ENCODE measurements around the gene GADD45A.
"Not testable (repeated sequence)": the region's sequence is repeated elsewhere in the genome, so short reads cannot be mapped to it uniquely, and the experiment has no call there.

GADD45A gene

GRCh38 chr1:67685067-67685557 is at the start of gene GADD45A:
Gene GADD45A, plus strand, starts transcription at chr1:67685201. Its CDS starts 294 bp downstream, at chr1:67685495.
- H3K4me3 ChIP-seq (ENCODE audit: low read depth, low read length) = peak within 1 kb of the TSS; percentile 99
- DNase-seq (ENCODE audit: low read depth) = peak; percentile 99

DNA sequence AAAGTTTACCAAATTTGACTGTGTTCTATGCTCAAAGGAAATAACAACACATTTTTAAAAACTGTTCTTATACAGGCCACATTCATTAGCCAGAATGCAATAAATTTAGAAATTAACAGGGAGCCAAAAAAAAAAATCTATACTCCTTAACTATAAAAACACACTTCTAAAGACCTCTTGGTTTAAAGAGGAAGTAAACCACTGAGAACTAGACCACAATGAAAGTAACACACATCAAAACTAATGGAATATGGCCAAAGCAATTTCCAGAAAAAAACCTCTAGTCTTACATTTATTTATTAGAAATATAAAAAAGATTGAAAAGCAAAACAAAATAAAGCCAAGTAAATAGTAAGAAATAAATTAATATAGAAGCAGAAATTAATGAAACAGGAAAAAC is 48.9 kb upstream of the GADD45A start:
- no peak overlapping the region for H3K4me3 ChIP-seq (ENCODE audit: low read depth, low read length)
- no peak for DNase-seq (ENCODE audit: low read depth)

GRCh38 chr1:67639361-67639760 is 45.6 kb upstream of the GADD45A start:
- no peak for DNase-seq (ENCODE audit: low read depth)
- H3K4me3 ChIP-seq (ENCODE audit: low read depth, low read length) = no peak overlapping the region

DNA sequence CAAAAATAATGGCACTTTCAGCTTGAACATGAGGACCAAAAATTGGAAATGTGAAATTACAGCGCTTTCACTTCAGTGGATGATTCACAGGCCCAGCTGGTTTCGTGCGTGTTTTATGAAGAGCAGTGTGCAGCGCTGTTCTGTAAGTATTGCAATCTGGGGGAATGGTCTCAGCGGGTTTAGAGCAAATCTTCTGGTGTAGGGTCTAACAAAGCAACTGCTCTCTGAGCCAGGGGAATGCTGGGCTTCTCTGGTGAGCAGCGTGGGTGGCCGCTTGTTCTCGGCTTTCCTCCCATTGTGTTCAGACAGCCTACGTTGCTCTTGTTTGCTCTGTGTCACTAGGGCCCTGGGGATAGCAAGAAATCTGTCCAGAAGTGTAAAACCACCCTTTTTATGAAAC is 42.4 kb upstream of the GADD45A start:
- peak; percentile 73 for DNase-seq (ENCODE audit: low read depth)
- no peak overlapping the region for H3K4me3 ChIP-seq (ENCODE audit: low read depth, low read length)

- H3K4me3 ChIP-seq (ENCODE audit: low read depth, low read length) = no peak overlapping the region
- no peak for DNase-seq (ENCODE audit: low read depth)
Observed at GRCh38 chr1:67644566-67644965, 40.4 kb upstream of the GADD45A start.

DNA sequence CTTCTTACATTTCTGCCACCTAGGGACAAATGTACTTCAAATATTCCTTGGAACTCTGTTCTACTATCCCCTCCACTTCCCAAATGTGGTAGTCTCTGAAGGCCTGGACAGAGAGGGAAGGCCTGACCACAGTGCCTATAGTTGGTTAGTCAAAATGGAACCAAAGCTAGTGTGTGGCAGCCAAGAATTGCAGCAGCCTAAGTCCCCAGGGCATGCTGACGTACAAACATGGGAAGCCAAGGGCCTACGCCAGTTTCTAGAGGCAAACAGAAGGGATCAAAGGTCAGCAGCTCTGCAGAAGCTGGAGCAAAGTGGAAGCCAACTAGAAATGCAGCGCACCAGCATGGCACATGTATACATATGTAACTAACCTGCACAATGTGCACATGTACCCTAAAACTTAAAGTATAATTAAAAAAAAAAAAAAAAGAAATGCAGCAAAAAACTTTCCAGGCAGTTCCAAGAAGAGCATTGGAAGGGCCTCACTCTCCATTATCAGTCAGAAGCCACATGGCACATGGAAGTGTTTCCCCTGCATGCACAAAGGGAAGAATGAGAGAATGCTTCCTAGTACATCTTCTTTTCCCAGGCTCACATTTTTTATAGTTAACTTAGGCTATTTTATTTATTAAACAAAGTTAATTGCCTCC is 39.4 kb upstream of the GADD45A start:
- no peak overlapping the region for H3K4me3 ChIP-seq (ENCODE audit: low read depth, low read length)
- DNase-seq (ENCODE audit: low read depth) = peak; percentile 79

- no peak for DNase-seq (ENCODE audit: low read depth)
- H3K4me3 ChIP-seq (ENCODE audit: low read depth, low read length) = no peak overlapping the region
Observed at GRCh38 chr1:67646145-67647035, 38.6 kb upstream of the GADD45A start.

DNA sequence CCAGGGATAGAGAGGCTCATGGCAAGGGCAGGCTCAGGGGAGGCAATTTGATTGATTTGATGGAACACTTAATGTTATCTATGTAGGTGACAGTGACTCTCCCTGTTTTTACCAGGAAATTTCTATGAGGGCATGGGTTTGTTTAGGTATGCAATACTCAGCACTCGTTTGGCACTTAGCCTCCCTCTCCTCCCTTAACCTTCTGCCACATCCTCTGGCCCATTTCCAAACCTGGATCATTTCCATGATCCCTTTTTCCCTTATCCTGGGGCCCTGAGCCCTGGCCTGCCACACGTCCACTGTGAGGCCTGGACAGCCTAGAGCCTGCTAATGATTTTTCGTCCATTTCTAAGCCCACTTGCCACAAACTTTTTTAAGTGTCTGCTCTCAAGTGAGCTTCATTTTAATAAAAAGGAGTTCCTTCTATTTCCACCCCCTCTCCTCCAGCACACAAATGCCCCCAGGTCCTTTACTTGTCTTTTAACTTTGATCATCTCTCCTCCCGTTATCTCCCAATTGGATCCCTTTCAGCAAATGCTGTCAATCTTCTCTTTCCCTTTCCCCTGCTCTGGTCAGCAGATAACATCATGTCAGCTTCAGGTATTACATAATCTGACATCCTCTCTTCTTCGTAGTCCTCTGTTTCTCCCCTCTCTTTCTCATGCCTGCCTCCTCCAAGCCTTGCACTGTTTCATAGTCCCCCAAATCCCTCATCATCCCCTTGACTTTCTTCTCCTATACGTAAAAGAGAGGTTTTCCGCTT is 37.8 kb upstream of the GADD45A start:
- DNase-seq (ENCODE audit: low read depth) = no peak
- no peak overlapping the region for H3K4me3 ChIP-seq (ENCODE audit: low read depth, low read length)

DNA sequence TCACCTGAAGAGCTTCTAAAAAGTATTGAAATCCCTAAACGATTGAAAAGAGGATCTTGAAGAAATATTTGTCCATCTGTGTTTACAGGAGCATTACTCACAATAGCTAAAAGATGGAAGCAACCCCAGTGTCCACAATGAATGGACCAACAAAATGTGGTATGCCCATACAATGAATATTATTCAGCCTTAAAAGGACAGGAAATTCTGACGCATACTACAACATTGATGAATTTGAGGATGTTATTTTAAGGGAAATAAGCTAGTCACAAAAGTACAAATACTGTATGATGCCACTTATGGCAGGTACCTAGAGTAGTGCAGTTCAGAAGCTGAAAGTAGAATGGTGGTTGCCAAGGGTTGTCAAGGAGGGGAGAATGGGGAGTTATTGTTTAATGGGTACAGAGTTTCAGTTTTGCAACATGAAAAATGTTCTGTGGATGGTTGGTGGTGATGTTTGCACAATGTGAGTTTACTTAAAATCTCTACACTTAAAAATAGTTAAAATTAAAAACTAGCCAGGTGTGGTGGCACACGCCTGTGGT is 37.1 kb upstream of the GADD45A start:
- no peak for DNase-seq (ENCODE audit: low read depth)

GRCh38 chr1:67648582-67649326 is 36.2 kb upstream of the GADD45A start:
- no peak for DNase-seq (ENCODE audit: low read depth)

More for the DNA sequence above, 37.1 kb upstream of the GADD45A start:
- H3K4me3 ChIP-seq (ENCODE audit: low read depth, low read length) = no peak overlapping the region

DNA sequence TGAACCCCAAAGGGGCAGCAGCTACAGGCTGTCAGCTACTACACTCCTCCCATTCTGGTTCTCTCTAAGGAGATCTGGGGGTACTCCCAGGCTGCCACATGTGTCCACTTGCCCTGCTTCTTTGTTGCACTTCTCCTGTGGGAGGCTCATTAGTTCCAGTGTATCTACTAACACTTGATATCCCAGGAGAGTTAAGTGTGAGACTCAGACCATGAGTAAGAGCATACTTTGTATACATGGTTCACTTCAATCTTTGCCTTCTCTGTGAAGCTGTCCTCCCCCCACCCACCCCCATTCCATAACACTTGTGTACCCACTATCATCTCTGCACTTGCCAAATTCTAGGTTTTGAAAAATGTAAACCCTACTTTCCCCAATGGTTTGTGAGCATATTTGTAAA is 34.9 kb upstream of the GADD45A start:
- no peak for DNase-seq (ENCODE audit: low read depth)
- no peak overlapping the region for H3K4me3 ChIP-seq (ENCODE audit: low read depth, low read length)

More at GRCh38 chr1:67648582-67649326, 36.2 kb upstream of the GADD45A start:
- H3K4me3 ChIP-seq (ENCODE audit: low read depth, low read length) = no peak overlapping the region

DNA sequence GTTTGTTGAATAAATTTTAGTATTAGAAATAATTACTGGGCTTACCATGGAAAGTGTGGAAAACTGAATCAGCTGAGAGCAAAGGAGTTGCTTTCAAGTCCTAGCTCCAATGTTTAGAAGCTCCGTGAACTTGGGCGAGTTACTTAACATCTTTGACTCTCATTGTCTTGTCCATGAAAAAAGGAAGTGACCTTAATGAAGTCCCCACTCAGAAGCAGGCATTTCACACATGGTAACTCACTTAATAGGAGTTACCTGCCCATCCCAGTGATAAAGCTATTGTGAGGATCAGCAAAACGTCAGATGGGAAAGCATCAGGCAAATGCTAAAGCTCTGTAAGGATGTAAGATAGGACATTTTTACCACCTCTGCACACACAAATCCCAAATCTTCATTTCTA is 34.0 kb upstream of the GADD45A start:
- no peak for DNase-seq (ENCODE audit: low read depth)
- no peak overlapping the region for H3K4me3 ChIP-seq (ENCODE audit: low read depth, low read length)

GRCh38 chr1:67652800-67653199 is 32.2 kb upstream of the GADD45A start:
- H3K4me3 ChIP-seq (ENCODE audit: low read depth, low read length) = no peak overlapping the region
- peak; percentile 80 for DNase-seq (ENCODE audit: low read depth)

DNA sequence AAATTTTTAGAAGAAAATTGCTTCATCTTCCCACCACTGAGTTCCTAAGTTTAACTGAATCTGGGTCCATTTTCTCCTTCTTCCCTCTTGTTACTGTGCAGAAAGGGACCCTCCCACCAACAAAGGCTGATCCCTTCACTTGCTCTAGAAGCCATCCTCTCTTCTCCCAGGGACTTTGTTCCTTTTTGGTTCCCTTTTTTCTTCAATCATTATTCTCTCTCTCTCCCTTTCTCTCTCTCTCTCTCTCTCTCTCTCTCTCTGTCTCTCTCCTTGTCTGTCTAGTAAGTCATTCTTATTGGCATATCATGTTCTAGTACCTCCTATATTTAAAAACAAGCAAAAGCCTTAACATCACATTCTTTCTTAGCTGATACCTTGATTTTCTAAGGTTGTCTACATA is 31.7 kb upstream of the GADD45A start:
- no peak overlapping the region for H3K4me3 ChIP-seq (ENCODE audit: low read depth, low read length)
- no peak for DNase-seq (ENCODE audit: low read depth)

DNA sequence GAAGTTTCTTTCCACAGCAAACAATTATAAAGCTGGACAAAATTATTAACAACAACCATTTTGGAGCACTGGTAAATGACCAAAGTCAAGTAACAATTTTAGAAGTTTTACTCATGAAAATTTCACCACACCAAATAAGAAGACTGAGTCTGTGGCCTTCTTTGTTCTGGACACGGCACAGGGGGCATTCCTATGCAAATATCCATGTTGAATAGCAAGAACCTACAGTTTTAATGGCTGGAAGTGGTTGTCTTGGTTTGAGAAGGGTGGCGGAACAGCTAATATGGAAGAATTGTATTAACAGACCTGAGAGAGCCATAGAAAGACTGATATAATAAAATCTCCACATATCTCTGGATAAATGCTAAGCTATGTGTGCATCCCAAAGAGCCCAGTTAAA is 29.4 kb upstream of the GADD45A start:
- H3K4me3 ChIP-seq (ENCODE audit: low read depth, low read length) = no peak overlapping the region

GRCh38 chr1:67657152-67657551 is 27.8 kb upstream of the GADD45A start:
- DNase-seq (ENCODE audit: low read depth); H3K4me3 ChIP-seq (ENCODE audit: low read depth, low read length): not testable (repeated sequence)

More for the DNA sequence above, 29.4 kb upstream of the GADD45A start:
- no peak for DNase-seq (ENCODE audit: low read depth)

DNA sequence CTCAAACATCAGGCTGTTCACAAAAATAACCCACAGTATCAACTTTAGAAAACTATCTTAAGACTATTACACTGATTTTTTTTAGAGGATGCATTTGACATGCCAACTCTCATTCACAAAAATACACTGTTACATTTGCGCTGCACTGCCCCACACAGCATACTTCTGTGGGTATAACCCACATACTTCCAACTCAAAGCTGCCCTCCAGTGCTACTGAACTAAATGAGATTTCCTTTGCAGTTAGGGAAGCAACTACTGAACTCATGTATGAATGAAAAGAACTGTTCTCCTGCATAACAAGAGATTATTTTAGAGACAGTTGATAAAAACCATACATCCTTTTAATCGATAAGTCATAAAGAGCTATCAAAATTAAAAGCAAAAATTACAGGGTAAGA is 25.8 kb upstream of the GADD45A start:
- H3K4me3 ChIP-seq (ENCODE audit: low read depth, low read length) = no peak overlapping the region
- no peak for DNase-seq (ENCODE audit: low read depth)

DNA sequence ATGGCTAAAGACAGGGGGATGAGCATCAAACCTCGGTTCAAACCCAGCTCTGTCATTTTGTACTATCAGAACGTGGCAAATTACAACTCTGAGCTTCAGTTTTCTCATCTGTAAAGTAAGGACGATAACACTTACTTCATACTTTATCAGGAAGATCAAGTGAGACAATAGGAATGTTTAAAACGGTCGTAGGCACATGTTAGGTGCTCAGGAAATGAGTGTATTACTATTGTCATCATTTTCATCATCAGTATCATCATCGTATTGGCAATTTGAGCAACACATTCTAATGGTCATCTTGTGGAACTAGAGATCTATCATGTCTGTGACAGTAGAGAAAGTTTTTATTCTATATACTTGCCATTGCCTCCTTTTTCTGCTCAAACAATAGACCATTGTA is 22.1 kb upstream of the GADD45A start:
- no peak overlapping the region for H3K4me3 ChIP-seq (ENCODE audit: low read depth, low read length)
- no peak for DNase-seq (ENCODE audit: low read depth)

DNA sequence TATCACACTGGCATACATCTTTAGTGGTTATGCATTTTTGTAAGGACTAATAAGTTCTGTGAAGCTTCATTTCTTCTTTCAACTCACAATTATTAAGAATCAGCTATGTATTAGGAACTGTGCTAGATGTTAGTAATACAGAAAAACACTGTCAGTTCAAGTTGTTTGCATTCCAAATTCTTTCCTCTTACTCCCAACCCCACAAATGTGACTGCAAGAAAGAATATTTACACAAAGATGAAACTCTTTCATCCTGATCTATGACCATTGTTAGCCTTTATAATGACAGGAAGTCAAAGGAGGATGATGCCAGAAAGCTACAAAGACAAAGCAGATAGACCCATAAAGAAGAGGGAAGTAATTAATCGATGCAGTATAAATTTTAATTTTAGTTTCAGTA is 21.0 kb upstream of the GADD45A start:
- no peak overlapping the region for H3K4me3 ChIP-seq (ENCODE audit: low read depth, low read length)
- no peak for DNase-seq (ENCODE audit: low read depth)

All from skeletal muscle cell (primary cell).